Lung microvascular endothelial cell (primary cell): ENCODE data around the gene PCSK4. TPM values are rescaled to one million over a fixed set of nuclear protein-coding genes. Genes with fewer than 3 reads are reported as not detected.
"Not testable (repeated sequence)": the region's sequence is repeated elsewhere in the genome, so short reads cannot be mapped to it uniquely, and the experiment has no call there.

Experiments used
- DNase-seq, 2 donors: peaks; one replicate each; pipeline versions ENCODE4 v3.0.0 to v3.0.0-alpha.2; 2010; ENCODE audit warnings: low read depth in 2 of 2
- total RNA-seq: library from RNA; depleted of rRNA; stranded (reverse); fragments of >200 nt; gene quantifications from 2 replicates; pipeline ENCODE4 v1.2.1, GENCODE V29; 2014

Gene PCSK4
- total RNA-seq, 1 donor from 2014 or later: 0.60 TPM

DNA sequence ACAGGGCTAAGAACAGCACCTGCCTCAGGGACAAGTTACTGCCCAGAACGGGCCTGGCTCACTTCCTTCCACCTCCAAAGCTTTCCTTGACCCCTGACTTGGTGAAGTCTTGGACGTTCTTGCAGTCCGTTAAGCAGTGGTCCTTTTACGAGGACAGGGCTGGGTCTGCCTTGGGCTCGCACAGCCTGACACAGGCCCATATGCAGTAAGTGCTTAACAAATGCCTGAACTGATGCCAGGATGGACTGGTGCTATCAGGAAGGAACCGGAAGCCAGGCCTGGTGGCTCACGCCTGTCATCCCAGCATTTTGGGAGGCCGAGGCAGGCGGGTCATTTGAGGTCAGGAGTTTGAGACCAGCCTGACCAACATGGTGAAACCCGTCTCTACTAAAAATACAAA lies 31.9 kb upstream of the PCSK4 start:
- DNase-seq: peak in 1 of 2 donors; percentile 35

DNA sequence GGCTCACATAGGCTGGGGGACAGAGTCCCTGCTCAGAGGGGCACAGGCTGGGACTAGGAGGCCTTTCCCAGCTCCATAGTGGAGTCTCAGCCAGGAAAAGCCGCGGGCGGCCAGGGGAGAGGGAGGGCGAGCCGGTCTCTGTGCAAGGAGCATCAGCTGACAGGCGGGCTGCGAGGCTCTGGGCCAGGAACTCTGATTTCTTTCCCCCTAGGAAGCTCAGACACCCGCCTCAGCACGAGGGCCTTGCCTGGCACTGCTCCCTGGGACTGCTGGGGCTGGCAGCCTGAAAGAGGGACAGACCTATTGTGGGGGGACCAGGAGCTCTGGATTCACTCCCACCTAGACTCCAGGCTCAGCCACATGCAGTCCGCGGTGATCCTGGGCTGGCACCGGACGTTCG lies 31.5 kb upstream of the PCSK4 start:
- no peak for DNase-seq

DNA sequence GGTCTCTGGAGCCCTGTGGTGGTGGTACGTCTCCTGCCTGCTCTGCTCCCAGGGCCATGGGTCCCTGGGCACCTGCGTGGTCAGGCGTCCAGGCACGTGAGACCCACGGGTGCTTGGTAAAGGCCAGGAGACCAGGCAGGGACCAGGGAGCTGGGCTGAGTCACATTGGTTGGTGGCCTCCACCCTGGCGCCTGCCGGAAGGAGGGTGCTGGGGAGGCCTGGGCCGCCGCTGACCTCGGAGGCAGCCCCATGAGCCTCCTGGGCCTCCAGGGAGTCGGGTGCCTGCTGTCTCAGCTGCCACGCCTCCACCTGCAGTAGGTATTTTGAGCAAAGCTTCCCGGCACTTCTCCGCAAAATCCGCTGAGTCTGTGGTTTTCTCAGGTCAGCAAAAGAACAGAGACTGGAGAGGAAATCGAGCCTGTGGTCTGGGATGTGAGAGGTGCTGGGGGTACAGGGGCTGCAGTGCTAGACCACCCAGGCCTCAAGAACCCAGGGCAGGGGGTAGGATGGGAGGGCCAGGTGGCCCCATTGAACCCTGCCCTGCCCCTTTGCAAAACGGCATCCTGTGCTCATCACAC lies 30.1 kb upstream of the PCSK4 start:
- no peak for DNase-seq

DNA sequence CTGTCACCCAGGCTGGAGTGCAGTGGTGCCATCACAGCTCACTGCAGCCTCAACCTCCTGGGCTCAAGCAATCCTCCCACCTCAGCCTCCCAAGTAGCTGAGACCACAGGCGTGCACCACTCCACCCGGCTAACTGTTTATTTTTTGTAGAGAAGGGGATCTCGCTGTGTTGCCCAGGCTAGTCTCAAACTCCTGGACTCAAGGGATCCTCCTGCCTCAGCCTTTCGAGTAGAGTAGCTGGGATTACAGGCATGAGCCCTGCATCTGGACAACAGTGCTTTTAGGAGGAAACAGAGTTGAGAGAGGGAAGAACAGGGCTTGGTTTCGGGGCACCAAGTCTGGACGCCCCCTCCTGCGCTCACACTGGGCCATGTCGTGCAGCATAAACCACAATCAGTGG lies 29.7 kb upstream of the PCSK4 start:
- not testable (repeated sequence) for DNase-seq

DNA sequence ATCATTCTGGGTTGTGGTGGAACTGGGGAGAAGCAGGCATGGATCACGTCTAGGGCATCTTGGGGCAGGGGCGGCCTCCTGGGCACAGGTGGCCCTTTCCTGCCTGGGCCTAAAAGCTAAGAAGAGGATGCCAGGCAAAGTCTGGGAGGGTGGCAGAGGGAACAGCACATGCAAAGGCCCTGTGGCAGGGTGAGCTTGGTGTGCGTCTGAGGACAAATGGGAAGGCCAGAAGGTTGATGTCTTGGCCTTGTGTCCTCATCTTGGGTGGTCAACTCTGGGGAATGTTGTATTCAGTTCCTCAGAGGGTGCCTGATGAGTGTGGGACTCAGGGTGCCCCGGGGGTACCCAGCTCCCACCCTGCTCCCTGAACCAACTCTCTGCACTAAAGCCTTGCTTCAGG lies 28.3 kb upstream of the PCSK4 start:
- no peak for DNase-seq

DNA sequence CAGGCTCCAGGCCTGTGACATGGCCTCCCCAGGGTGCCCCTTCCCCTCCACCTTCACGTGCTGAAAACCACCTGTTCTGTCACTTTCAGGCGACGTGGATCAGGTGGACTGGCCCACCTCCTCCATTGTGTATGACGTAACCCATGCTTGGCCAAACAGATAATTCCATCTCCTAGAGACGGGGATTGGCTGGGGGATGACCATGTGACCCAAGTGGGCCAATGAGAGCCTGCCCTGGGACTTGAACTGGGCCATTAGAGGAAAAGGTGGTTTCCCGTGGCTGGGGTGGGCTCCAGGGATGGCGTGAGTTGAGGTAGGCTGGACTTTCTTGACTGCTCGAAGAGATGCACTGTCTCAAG lies 26.2 kb upstream of the PCSK4 start:
- DNase-seq: no peak

DNA sequence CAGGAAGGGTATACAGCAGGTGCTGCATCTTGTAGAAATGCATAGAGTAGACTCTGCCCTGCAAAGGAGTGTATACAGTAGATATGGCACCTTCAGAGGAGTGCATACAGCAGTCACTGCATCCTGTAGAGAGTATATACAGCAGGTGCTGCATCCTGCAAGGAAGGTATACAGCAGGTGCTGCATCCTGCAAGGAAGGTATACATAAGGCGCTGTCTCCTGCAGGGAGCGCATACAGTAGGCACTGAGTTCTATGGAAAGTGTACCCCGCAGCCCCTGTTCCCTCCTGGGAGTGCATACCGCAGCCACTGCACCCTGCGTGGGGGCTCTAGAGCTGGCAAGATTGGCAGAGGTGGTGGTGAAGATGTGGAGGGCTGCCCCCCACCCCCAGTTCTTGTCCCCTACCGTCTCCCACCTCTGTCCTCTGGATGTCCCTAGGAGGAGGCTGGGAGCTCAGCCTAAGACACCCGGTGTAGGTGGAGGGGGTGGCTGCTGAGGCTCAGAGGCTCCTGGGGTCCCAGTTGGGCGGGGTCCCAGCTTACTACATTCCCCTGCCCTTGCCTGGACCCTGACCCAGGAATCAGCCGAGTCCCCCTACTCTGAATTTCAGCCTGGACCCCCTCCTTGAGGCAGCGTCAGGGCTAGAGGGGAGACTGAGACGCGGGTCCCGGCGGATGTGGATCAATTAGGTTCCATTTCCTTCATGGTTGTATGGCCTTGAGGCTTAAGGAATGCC lies 25.0 kb upstream of the PCSK4 start:
- DNase-seq: no peak

DNA sequence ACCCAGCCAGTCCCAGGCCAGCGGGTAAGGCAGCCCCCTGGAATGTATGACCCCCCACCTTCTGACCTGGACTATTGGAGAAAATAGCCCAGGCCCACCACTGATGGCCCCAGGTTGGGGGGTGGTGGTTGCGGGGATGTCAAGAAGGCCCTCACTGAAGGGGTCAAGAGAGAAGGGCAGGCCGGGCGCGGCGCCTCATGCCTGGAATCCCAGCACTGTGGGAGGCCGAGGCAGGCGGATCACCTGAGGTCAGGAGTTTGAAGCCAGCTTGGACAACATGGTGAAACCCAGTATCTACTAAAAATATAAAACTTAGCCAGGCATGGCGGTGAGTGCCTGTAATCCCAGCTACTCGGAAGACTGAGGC lies 24.1 kb upstream of the PCSK4 start:
- no peak for DNase-seq

DNA sequence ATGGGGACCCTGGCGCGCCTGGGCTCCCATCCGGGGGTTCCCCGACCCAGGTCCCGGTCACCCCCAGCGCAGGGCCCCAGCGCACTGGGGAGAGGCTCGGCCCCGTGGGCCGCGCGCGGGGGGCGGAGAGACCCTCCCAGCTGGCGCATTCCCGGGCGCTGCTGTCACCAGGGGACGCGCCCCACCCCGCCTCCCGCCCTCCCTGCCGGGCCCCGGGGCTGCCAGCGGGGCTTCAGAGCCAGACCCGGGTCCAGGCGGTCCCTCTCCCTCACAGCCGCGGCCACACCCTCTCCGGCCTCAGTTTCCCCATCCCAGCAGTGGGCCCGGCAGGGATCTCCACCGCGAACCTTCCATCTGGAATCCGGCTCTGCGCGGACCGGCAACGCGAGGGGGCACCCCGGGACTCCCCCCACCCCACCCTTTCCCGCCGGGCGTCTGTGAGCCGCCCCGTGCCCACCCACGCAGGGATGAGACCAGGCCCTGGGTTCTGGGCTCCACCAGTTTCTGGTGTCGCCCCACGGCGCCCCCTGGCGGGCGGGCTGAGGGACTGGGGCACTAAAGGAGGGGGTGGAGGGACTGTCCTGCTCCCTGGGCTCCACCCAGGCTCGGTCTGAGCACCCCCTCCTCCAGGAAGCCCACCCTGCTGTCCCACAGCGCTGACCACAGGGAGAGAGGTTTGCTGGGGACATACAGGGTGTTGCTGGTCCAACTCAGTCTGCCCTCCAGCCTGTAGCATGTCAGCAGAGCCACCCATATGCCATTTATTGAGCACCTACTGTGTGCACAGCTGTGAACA lies 23.5 kb upstream of the PCSK4 start:
- peak; percentile 25 to 58 for DNase-seq

DNA sequence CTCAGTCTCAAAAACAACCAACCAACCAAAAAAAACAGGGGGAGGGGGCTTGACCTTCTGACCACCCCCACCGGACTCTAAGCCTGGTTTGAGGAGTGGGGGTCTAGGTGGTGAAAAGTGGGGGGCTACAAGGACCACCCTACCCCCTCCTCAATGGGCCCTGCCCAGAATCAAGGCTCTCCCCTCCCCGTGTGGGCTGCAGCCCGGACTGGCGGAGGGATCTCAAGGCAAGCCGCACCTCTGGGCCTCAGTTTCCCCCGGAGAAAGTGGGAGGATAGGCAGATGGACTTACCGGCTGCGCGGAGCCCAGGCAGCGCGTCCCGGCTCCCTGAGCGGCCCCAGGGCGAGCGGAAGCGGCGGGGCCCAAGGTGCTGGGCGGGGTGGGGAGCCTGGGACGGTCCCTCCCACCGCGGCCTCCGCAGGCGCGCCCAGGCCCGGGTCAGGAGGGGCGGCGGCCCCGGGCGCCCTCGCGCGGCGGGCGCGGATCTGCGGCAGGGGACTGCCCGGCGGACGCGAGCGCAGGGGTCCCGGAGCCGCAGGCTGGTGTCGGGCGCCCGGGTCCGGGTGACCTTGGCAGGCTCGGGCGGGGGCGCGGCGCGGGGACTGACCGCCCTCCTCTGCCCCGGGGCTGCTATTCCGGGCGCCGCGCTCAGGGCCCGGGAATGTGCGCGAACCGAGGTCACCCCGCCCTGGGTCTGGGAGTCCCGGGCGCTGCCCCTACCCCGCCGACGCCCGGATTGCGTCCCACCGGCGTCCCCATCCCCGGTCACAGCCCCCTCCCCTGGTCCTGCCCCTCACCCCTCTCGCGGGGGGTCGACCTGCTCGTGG lies 22.7 kb upstream of the PCSK4 start, which contains the start of gene ADAMTSL5:
TSS of gene ADAMTSL5 (minus strand) at position 349 of the 828 bp plus-strand sequence. CDS start 2,076 bp downstream, outside the sequence.
- no peak for DNase-seq

DNA sequence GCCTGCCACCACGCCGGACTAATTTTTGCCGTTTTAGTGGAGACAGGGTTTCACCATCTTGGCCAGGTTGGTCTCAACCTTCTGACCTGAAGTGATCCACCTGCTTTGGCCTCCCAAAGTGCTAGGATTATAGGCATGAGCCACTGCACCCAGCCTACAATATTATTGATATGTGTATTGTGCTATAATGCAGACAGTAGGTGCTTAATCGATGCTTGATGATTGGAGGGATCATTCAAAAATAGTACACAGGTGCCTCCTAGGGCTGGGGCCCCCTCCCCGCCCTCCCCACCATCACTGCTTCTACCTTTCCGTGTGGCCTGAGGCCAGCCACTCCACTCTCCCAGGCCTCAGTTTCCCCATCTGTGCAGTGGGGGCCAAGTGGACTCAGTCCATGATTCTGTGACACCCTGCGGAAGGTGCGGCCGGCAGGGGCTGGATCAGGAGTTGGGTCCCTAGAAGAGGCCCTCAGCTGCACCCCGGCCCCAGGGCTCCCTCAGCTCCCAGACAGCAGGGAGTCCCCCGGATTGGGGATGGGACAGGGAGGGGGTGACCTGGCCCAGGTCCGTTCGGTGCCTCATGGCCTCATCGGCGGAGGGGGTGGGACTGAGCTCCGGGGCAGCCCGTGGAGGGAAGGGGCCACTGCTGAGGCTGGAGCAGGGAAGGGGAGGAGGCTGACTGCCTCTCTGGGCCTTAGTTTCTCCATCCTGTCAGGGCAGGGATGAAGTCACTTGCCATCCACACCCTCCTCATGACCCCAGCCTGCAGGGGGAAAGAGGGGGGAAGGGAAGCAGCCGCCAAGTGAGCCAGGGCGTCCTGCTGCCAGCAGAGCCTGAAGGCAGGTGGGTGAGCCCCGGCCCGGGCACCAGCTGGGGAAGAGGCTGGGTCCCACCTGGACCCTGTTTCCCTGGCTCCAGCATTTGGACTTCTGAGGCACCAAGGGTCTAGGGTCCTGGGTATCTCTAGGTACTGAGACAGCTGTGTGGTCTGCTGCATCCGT lies 21.5 kb upstream of the PCSK4 start:
- DNase-seq: no peak

DNA sequence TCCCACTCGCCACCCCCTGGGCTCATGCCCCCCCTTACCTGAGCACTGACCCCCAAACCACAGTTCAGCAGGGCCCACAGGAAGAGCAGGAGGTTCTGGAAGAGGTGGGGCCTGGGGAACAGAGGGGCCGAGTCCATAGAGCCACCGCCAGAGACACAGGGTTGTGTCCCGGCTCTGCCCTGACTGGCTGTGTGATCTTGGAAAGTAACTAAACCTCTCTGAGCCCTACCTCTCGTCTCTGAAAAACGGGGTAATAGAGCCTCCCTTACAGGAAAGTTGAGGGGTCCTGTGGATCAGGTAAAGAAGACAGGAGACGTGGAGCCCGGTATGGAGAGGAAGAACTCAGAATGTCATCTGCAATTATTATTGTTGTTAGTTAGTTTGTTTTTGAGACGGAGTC lies 20.7 kb upstream of the PCSK4 start:
- no peak for DNase-seq

DNA sequence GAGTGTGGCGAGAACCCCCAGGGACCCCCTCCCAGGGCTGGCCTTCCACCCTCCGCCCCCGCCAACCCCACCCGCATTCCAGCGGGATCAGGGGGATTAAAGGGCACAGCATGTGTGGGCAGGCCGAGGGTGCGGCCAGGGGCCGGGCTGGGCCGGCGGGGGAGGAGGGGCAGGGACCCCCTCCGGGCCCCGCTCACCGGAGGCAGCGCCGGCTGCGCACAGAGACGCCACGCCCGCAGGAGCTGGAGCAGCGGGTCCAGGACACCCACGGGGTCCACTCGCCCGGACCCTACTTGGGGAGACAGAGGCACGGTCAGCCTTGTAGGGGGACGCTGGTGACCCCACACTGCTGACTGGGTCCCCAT lies 20.3 kb upstream of the PCSK4 start:
- DNase-seq: no peak

DNA sequence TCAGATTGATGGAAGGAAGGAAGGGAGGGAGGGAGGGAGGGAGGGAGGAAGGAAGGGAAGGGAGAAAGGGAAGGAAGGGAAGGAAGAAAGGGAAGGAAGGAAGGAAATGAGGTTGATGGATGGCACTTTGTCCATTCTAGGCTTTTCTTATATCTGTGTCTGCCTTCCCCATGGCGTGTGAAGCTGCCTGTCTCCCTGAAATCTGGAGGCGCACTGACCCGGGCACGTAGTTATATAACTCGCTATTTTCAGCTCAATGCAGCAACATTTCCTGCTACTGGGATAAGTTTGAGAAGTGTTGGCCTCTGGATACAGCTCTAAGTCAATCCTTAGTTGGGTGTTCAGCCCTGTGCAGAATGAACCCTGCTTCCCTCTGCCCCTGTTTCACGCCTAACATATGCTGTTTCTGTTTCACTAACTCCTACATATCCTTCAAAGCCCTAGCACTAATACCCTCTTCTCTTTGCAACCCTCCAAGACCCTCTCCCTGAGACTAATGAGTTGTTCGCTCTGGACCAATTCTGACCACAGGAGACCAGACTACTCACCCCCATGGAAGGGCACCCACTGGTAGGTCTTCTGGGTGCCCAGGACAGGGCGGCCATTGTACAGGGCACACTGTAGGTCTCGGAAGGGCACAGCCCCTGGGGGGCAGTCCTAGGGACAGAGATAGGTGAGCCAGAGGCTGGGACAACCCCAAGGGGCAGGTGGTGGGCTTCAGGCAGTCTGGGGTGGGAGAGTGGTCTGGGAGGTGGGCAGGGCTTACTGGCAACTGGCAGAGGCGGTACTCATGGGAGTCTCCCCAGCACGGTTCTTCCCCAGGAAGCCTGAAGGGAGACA lies 19.7 kb upstream of the PCSK4 start:
- DNase-seq: no peak

DNA sequence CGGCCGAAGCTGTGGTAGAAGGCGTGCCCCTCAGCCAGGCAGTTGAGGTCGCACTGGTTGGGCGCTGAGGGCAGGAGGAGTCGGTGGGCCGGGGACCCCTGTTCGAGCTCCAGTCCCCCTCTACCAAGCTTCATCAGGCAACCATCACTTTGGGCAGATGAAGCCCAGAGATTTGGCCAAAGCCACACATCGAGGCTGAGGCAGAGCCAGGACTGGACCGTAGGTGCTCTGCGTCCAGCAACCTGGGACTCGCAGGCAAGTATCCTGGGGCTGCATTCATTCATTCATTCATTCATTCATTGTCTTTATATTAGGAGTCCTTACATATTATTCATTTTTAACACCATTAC lies 18.3 kb upstream of the PCSK4 start:
- DNase-seq: no peak

DNA sequence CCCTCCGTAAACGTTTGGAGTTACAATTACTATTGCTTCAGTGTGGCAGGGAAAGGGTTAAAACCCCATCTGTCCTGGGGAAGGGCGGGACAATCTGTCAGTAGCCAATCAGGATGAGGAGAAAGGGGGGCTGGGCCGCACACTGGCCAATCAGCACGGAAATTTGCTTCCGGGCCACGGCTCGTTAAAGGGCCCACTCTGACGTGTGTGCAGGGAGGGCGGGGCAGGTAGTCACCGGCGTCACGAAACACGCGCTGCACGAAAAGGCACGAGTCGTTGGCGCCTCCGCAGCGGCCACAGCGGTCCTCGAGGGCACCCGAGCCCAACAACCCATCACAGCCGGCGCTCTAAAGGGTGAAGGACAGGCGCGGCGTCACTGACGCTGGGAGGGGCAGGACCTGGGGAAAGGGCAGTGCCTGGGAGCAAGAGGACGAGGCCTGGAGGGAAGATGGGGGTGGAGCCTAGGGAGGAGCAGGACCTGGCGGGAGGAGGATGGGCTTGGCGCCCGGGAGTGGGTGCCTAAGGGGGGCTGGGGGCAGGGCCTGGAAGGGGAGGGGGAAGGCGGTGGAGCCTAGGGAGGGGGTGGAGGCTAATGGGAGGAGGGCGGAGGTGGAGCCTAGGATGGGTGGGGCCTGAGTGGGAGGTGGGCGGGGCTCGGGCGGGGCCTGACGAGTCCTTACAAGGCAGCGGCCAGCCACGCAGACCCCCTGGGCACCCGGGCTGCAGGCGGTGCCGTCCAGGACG lies 17.8 kb upstream of the PCSK4 start:
- DNase-seq: peak; percentile 93 to 95

DNA sequence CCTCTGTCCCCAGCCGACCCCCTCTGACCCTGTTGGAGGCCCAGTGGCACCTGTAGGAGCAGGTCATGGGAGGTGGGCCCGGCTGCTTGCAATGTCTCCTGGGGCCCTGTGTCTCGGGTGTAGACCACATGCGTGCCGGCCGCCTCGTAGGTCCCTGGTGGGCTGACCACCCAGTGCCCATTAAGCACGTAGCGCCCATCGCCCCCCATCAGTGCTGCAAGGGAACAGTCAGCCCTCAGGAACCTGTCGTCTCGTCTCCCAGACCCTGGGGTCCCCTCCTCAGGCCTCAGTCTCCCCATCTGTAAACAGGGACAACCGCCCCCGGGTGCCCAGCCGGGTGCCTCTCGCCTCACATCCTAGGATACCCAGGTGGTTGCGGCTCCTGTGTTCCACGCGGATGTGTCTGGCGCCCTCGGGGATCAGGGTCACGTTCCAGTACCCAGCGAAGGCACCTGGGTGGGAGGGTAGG lies 17.1 kb upstream of the PCSK4 start:
- no peak for DNase-seq

DNA sequence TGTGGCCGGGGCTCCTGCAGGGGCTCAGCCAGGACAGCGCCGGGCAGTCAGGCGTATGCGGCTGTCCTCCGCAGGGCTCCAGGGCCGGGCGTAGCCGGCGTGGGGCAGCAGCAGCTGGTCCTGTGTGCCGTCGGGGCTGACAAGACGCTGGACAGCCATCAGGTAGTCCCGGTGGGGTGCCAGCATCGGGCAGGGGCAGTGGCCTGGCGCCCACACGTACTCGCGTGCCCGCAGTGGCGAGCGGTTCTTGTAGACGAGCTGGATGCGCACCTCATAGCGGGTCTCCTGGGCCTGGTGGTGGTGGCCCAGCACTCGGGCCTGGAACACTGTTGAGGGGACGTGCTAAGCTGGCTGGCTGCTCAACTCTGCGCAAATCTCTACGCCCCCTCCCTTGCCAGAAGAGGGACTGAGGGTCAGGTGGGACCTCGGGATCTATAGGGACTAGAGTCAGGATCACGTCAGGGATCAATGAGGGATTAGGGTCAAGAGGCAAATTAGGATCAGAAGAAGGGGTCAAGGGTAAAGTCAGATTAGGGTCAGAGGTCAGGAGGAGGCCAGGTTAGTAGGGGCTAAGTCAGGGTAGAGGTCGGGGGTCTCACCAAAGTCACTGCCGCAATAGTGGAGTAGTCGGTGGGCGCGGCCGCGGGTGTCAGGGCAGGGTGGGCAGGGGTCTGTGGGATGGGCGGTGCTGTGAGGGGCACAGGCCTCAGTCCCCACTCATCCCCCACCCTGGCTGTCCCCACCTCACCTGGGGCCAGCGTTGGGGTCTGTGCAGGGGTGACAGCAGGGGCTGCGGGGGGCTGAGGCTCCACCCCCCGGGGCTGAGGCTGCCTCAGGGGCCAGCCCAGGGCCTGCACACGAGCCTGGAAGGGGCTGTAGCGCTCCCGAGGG lies 16.1 kb upstream of the PCSK4 start:
- DNase-seq: no peak
